Fibroblast of skin of right biceps (primary cell): ENCODE data around the gene LMX1B.

ENCODE experiments used
- DNase-seq: peaks from one replicate; pipeline ENCODE4 v3.0.0-alpha.2; 2013

Gene LMX1B

DNA sequence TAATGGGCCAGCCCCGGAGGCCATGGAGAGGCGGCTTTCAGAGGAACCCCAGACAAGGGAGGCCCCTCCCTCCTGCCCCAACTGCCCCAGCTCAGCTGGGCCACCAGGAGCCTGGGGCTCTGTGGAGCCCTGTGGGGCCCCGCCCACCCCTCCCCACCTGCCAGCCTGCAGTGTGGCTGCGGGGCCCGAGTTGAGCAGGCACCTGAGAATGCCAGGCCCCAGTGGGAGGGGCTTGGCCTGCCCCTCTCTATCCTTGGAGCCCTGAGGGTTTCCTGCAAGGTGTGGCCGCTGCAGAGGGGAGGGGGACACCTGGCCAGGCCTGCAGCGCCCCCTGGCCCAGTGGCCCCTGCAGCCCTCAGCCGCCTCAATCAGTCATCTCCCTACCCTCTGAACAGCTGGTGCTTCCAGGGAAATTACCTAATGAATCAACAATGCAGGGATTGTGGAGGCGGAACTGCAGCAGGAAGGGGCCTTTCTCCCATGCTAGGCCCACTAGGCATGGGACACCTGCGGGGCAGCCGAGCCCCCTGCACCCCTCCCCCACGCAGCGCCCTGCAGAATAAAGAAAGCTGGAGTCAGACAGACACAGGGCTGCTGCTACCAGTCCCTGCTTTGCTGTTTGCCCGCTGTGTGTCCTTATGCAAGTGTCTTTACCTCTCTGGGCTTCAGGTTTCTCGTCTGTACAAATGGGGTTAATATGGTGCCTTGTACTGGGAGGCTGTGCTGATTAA, 48.0 kb downstream of the LMX1B start:
- DNase-seq = peak; percentile 11

DNA sequence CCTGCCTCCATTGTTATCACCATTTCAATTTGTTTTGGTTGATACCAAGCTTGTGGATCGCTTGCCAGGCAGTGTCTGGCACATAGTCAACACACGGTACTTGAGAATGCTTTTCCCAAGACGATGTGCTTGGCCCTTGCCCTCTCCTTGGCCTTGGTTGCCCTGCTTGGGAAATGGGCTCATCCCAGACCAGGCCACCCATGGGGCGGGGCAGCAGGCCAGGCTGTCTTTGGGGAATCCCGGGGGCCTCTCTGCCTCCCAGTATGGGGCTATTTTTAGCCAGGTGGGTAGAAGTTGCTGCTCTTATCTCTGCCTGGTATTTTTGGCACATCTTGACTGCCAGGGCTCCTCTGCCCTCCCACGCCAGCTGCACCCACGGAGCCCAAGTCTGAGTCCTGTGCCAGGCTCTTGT, 49.9 kb downstream of the LMX1B start:
- no peak for DNase-seq

DNA sequence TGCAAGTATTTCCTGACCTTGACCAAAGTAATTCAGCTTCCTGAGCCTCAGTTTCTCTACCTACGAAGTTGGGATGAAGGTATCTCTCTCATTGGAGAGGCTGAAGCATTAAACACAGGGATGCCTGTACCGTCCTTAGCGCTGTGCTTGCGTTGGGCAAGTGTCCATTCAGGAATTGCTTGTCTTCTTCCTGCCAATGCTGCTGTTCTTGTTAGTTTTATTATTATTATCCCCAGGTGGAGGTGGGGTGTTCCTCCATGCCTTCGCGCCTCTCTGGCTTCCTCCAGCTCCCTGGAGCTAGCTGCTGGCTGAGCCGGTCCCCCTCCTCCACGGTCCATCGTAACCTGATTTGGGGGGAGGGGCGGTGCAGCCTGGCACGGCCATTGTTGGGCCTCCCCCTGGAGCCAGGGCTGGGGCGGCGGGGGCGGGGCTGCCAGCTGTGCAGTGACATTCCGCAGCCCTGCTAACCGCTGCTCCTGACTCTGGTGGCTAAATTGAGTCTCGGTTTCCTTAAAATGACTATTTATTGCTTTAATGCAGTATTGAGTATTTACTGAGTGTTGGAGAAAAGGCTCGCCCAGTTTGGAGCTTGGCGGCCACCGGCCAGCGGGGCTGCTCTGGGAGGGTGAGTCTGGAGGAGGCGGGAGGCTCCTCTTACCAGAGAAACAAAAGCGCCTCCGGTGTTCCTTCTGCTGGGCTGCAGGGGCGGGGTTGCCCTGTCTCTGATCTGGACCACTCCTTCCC, 51.3 kb downstream of the LMX1B start:
- no peak for DNase-seq

DNA sequence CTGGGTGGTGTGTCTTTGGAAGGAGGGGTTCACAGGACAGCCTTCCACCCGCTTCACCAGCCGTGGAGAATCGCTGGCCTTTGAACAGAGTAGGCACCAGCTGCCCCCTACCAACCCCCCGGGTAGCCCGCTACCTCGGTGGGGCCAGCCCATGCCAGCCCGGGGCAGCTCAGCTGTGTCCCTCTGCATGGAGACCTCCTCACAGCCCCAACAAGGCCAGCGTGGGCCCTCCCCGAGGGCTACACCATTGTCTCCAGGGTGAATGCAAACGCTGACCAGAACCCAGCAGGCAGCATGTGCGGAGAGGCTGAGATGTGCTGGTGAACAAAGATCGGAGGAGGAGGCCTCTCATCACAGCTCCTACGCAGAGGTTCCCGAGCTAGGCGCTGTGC, 51.9 kb downstream of the LMX1B start:
- no peak for DNase-seq

DNA sequence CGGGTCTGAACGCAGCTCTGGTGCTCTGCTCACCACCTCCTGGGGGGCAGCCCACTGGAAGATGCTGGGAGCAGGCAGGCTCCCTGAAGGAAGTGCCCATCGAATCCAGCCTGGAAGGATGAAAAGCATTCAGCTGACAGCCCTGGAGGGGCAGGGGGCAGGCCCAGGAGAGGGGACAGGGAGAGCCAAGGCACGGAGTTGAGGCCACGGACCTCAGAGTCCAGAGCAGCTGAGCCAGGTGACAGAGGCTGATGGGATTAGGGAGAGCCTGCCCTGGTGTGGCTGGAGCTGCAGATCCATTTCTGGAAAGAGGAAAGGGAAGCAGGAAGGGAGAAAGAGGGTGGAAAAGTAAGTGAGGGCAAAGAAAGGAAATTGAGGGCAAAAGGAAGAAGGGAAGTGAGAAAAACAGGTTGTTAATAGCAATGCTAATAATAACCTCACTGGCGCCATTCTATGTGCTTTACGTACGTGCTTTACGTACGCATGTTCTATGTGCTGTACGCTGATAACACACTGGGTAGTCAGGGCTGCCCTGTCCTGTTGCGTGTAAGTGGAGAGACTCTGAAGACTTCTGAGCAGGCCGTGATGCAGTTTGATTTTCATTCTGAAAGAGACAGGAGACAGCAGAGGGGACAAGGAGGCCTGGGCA, 52.6 kb downstream of the LMX1B start:
- DNase-seq = no peak

DNA sequence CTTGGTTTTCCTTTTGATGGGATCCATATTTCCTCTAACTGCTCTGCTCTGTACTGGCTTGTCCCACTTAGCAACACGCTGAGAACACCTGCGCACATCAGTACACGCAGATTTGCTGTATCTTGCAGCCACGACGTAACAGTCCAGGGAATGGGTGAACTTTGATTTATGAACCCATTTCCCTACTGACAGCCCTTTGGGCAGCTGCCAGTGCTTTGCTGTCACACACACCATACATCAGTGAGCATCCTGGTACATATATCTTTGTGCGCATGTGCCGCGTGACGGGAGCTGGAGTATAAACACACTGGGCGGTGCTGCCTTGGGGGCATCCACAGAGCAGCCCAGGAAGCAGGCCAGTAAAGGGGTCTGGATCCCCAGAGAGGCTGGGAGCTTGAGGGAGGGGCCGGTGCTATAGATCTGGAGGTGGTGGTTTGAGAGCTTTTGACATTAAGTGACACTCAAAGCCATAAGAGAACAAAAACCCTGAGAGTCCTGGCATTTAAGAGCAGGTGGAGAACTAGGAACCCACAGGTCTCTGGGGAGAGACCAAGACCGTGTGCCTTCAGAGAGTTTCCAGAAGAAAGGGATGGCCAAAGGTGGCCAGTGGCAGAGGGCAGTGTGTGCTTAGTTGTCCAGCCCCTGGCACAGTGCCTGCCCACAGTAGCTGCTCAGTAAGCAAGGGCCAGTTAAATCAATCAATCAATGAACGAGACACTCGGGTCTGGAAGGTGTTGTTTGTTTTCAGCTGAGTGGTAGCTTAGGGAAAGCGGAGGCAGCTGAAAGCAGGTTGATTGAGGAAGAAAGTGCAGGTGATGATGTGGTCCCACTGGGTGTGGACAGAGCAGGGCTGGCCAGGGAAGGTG, 53.7 kb downstream of the LMX1B start:
- DNase-seq = no peak

DNA sequence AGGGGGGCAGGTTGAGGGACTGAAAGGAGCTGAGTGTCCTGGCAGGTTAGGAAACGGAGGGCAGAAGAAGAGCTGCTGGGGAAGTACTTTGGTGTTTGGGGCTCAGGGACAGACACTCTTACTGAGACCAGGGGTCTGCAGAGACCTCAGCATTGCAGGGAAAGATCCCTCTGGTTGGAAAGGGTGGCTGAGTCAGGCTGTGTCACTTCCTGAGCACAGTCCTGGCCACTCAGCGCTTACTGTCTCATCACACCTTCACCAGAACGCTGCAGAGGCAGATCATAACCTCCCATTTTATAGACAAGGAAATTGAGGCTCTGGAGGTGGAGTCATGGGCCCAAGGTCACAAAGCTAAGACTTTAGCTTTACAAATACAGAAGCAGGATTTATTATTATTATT, 54.3 kb downstream of the LMX1B start:
- no peak for DNase-seq

DNA sequence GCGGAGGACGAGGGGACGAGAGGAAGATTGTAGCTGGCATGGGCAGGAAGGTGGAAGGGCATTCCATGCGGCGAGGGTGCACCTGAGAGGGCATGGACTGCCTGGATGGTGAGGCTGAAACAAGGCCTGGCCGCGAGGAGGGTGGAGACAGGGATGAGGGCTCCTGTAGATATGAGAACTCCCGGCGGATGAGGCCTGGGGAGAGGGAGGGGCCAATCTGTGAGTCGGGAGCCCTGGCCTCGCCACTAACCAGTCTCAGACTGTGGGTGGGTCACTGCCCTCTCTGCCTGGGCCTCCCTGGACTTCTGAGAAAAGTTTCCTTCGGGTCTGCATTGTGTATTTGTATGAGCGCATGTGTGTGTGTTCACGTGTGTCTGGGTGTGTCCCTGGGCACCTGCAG, 55.4 kb downstream of the LMX1B start:
- DNase-seq = no peak

DNA sequence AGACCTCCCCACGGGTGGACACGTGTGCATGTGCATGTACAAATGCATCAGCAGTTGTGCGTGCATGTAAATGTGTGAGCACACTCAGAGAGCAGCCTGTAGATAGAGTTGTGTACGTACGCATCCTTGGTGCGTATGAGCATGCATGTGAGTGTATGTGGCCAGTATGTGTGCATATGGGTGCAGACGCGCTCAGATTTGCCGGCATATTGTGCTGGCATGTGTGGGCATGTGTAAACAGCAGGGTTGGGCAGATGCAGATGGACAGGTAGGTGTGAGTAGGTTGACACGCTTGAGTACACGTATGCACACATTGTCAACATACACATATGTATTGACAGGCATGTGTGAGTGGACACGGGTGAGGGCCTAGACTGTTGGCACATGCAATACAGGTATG, 56.5 kb downstream of the LMX1B start:
- DNase-seq = no peak

DNA sequence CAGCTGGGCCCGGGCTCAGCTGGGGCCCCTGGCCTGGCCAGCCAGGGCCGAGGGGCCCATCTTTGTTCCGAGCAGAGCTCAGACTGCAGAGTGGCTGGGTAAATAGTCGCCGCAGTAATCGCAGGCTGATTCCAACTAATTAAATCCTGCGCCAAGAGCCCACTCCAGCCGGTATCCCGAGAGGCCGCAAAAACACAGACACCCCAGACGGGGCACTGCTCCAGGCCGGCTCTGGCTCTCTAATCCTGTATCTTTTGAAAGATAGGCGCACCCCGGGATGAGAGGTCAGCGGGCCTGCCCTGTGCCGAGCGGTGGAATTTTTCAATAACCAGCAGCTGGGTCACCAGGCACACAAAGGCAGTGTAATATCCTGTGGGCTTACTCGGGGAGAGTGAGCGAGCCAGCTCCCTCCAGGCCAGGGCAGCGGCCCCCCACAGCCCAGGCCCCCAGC, 57.7 kb downstream of the LMX1B start:
- no peak for DNase-seq

DNA sequence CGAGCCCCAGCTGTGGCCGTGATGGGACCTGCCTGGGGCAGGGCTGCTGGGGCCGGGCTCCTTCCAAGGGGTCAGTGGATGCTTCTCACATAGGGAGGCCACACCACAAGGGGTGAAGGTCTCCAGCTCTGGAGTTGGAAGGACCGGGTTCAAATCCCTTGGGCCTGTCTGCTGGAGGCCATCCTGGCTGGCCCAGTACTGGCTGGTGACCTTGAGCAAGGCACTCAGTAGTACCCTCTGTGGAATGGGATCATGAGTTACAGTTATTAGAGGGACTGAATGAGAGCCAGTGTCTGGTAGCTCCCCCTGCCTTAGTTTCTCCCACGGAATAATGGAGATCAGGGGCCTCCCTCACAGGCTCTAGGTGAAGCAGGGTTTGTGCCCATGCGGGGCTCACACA, 58.3 kb downstream of the LMX1B start:
- DNase-seq = no peak

DNA sequence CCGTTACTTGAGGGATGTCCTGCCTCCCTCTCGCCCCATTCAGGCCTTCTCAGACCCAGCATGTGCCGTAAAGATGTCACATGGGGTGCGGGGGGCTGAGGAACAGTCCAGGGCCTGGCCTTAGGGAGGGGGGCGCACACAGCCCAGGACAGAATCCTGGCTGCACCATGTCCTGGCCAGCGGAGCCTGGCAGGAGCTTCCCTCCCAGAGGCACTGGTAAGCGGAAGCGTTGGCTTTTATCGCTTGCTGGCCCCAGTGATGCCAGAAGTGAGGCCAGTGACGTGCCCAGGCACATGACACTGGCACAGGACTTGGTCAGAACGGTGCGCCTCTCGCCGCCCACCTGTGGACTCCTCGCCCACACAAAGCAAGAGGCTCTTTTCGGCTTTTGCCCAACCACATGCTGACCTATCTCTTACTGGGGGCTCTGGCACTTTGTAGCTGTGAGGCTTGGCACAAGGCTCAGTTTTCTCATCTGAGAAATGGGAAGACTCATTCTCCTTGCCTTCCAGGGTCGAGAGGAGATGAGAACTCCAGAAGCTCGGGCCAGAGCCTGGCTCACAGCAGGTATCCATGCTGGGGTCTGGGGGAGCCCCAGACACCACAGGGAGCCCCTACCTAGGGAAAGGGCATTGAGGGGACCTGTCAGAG, 59.0 kb downstream of the LMX1B start:
- DNase-seq = no peak

DNA sequence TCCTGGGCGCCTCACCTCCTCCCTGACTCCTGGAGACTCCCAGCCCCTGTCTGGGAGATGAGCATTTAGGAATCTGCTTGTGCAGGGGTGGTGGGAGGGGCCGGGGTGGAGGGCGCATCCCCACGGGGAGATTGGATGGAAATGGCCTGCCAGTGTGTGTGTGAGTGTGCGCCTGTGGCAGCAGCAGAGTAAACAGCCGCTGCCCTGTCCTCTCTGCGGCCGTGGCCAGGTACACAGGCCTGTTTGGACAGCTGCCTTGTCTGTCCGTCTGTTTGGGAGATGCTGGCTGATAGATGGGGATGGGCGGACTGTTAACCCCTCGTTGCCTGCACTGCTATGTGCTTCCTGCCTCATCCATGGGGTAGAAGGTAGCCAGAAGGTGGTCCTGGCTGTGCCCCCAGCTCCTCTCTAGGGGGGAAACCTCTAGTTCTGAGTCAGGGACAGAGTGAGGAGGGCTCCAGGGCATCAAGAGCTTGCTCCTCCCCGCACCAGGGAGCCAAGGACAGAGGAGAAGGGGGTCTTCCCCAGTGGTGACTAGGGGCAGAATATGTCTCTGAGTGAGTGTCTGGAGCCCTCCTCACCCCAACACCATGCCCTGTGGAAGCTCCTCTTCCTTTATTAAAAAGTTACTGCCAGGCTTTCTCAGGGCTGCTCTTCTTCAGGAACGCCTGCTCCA, 60.1 kb downstream of the LMX1B start:
- no peak for DNase-seq

DNA sequence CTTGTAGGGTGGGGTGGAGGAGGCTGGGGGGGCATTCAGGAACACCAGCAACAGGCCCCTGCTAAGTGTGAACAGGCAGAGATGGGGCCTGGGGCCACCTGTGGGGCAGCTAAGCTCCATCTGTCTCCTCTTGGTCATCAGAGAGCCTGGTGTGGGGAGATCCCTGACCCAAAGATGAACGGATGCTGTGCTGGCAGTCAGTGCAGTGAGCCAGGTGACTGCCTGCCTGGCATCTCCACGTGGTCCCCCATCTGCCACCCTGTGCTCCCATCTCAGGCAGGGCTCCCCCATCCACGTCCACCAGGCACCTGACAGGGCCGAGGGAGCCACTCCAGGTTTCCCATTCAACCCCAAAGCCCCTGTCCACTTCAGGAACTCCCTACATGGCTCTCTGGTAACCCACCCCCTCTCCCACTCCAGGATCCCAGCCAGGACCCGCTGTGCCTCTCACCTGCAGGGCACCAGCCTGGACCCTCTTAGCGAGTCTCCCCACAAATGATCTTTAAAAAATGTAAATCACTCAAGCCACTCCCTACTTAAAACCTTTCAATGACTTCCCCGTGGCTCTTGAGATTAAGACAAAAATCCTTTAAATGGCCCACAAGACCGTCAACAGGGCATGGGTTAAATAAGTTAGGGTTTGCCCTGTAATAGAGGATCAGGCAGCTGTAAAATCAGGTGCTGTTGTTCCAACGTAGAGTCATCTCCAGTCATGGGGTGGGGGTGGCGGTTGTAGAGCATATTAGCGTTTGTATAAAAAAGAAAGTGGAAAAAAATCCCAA, 60.8 kb downstream of the LMX1B start:
- no peak for DNase-seq

DNA sequence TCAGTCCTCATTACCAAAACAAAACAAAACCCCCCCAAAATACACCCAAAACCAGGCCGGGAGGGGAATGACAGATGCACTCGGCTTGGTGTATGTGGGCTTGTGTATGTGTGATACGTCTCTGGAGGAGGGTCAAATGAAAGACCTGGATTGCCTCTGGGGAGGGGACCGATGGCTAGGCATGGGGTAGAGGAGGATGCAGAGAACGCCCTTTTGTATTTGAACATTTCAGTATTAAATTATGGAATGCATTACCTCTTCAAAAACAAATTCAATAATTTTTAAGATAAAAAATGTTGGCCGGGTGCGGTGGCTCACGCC, 61.4 kb downstream of the LMX1B start:
- DNase-seq = no peak

DNA sequence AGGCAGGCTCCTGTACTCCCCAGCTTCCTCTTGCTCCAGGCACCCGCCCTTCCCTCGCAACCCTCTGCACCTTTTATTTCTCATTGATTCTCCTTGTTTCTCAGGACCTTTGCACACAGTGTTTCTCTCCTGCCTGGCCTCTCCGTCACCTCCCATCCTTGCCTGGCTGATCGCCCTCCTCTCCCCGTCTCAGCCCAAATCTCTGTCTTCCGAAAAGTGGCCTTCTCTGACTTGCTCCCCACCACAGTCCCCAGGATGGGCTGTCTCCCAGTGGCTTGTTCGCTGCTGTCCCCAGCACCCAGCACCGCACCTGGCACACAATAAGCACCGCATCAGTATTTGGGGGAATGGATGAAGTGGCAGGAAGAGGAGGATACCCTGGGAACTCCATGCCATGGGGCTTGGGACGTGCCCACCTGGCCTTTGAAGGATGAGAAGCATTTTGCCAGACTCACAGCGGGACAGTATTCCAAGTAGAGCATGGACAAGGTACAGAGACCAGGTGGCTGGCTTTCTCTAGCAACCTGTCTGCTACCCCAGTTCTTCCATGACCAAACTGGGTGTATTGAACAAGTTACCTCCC, 62.5 kb downstream of the LMX1B start:
- no peak for DNase-seq

DNA sequence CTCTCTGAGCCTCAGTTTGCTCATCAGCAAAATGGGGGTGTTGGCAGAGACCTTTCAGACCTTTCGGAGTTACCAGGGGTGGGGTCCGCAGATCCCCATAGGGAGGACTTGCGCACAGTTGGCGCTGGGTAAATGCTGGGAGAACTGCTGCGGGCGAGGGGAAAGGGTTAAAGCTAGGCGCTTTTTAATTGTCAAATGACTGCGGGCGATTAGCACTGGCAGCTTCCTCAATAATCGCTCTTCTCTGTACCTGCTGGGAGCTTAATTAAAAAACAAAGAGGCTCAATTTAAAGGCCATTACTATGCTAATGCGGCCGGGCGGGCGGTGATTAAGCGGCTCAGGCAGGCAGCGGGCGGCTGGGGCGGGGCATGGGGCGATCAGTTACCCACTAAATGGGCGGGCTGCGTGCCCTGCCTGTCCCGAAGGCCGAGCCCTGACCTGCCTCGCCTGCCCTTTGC, 63.0 kb downstream of the LMX1B start:
- no peak for DNase-seq

DNA sequence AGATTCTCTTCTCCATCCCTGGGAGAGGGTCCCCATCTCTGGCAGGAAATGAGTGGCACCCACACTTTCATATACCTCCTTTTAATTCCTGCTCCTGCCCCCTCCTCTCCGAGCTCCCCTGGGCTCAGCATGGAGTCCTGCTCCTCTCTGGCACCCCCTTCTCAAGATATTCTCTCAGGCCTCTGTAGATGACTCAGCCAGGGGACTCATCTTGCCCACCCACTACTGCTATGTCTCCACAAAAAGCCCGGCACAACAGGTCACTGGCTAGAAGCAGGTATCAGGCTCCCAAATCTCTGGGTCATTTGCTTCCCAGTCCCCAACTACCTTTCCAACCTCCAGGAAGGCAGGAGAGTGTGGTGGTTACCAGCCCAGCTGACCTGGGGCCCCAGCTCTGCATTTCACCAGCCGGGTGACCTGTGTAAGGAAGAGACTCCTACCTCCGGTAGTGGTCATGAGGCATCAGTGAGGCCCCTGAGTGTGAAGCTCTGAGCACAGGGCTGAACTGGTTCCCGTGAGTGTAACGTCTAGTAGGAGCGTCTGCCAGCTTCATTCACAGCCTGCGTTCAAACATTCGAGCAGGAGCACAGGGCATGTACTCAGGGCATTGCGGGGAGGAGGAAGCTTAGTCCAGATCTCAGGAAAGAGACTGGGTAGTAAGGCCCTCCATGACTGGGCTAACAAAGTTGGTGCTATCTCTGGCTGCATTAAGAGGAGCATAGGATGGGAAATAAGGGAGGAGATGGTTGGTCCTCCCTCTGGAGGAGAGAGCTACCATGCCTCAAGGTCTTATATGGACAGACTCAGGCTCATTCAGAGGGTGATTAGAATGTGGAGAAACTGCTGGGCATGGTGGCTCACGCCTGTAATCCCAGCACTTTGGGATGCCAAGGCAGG, 63.7 kb downstream of the LMX1B start:
- no peak for DNase-seq

DNA sequence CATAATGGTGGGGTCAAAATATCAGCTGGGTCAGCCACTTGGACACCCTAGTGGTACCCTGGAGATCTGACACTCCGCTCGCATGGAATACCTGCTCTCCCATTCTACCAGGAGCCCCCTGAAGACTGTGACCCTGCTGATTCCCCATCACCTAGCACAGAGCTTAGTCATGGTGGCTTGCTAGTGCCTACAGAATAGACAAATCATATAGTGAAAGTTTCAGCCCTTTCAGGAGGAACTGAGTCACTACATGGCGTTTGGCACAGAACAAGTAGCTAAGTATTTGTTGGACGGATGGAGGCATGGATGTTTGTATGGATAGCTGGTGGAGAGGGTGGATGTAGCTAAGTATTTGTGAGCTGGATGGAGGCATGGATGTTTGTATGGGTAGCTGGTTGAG, 65.3 kb downstream of the LMX1B start:
- no peak for DNase-seq

DNA sequence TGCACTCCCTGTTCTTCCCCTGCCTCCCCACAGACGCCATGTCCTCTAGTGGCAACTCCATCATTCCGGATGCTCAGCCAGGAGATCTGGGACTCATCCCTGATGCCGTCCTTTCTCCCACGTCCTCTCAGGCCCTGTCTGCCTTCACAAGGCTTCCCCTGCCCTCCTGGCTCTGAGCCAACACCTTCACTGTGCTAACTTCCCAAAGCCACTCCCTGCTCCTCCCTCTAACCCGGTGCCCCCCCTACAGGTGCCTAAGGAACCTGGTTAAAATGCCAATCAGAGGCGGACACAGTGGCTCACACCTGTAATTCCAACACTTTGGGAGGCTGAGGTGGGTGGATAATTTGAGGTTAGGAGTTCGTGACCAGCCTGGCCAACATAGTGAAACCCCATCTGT, 67.6 kb downstream of the LMX1B start:
- no peak for DNase-seq
